HepG2 (cell line): ENCODE measurements around the gene DOCK4.

Source experiments
- TEF ChIP-seq: sonication (generic); formaldehyde crosslinking; IDR thresholded peaks from 2 replicates; pipeline ENCODE4 v1.5.0; 2020; ENCODE audit warnings: missing genetic modification reagents
- TF ChIP-seq, protein P1 (sequence below): sonication (generic); formaldehyde crosslinking; IDR thresholded peaks from 2 replicates; pipeline ENCODE4 v1.4.0; 2020; ENCODE audit warnings: mild to moderate bottlenecking, missing genetic modification reagents
- TF ChIP-seq, protein P2 (sequence below): sonication (generic); formaldehyde crosslinking; IDR thresholded peaks from 2 replicates; pipeline ENCODE4 v1.4.0; 2020; ENCODE audit warnings: missing genetic modification reagents

GRCh38 chr7:111903797-111904196 lies 302.4 kb downstream of the DOCK4 start:
- TF ChIP-seq, protein P1, sequence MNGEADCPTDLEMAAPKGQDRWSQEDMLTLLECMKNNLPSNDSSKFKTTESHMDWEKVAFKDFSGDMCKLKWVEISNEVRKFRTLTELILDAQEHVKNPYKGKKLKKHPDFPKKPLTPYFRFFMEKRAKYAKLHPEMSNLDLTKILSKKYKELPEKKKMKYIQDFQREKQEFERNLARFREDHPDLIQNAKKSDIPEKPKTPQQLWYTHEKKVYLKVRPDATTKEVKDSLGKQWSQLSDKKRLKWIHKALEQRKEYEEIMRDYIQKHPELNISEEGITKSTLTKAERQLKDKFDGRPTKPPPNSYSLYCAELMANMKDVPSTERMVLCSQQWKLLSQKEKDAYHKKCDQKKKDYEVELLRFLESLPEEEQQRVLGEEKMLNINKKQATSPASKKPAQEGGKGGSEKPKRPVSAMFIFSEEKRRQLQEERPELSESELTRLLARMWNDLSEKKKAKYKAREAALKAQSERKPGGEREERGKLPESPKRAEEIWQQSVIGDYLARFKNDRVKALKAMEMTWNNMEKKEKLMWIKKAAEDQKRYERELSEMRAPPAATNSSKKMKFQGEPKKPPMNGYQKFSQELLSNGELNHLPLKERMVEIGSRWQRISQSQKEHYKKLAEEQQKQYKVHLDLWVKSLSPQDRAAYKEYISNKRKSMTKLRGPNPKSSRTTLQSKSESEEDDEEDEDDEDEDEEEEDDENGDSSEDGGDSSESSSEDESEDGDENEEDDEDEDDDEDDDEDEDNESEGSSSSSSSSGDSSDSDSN (CRISPR knock-in tag) = no peak
- TF ChIP-seq, protein P2, sequence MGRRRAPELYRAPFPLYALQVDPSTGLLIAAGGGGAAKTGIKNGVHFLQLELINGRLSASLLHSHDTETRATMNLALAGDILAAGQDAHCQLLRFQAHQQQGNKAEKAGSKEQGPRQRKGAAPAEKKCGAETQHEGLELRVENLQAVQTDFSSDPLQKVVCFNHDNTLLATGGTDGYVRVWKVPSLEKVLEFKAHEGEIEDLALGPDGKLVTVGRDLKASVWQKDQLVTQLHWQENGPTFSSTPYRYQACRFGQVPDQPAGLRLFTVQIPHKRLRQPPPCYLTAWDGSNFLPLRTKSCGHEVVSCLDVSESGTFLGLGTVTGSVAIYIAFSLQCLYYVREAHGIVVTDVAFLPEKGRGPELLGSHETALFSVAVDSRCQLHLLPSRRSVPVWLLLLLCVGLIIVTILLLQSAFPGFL (CRISPR knock-in tag) = no peak
- TF ChIP-seq TEF = no peak
